GM18499 (cell line): ENCODE data around the gene CX3CL1.
"Not testable (repeated sequence)": the region's sequence is repeated elsewhere in the genome, so short reads cannot be mapped to it uniquely, and the experiment has no call there.

Experiments
- ATAC-seq: cut with Tn5 transposase; IDR thresholded peaks from one replicate; pipeline ENCODE4 v1.9.1; 2021; ENCODE audit warnings: moderate number of reproducible peaks; ENCODE audit not compliant: insufficient read depth, unreplicated experiment

CX3CL1 gene

DNA sequence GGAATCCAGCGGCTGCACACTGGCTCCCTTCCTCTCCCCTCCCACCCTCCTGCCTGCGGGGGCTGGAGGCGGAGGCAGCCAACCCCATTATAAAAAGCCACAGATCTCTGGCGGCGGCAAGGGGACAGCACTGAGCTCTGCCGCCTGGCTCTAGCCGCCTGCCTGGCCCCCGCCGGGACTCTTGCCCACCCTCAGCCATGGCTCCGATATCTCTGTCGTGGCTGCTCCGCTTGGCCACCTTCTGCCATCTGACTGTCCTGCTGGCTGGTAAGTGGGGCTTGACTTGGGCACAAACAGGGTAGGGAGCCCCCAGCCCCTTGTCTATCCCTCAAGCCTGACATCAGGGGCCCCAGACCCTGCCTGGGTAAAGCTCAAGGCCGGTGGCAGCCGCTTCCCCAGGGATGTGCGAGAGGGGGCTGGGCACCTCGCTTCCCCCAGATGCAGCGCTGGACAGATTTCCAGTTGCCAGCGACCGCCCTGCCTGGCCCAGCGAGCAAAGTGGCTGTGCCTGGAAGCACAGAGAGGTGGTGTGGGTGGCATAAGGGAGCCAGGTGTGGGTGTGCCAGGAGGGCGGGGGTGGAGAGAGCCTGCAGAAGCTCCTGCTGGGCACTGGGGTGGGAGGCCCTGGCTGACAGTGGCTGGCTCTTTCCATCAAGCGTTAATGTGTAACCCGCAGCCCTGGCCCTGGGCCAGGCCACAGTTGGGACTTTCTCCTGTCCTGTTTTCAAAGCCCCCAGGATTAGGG, at the start of gene CX3CL1:
TSS of gene CX3CL1 (plus strand) at position 119 of the 745 bp plus-strand sequence. CDS start at position 198, 79 bp downstream.
- ATAC-seq = no peak

DNA sequence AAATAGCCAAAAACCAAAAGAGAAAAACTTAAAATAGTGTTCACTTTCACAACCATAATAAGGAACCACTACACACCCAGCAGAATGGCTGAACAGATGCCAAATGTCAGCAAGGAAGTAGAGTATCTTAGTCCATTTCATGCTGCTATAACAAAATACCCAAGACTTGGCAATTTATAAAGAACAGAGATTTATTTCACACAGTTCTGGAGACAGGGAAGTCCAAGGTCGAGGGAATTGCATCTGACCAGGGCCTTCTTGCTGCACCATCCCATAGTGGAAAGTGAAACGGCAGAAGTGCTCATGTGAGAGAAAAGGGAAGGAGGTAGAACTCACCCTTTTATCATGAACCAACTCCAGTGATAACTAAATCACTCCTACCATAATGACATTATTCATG, 47.5 kb upstream of the CX3CL1 start:
- ATAC-seq = no peak

DNA sequence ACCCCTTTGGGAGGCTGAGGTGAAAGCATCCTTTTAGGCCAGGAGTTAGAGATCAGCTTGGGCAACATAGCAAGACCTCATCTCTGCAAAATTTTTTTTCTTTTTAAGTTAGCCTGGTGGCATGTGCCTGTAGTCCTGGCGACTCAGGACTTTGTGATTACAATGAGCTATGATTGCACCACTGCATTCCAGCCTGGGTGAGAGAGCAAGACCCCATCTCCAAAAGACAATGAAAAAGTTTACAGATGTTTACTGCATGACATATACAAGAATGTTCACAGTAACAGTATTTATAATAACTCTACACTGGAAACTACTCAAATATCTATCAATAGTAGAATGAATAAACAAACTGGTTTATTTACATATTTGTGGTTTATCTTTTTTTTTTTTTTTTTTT, 46.8 kb upstream of the CX3CL1 start:
- no peak for ATAC-seq

DNA sequence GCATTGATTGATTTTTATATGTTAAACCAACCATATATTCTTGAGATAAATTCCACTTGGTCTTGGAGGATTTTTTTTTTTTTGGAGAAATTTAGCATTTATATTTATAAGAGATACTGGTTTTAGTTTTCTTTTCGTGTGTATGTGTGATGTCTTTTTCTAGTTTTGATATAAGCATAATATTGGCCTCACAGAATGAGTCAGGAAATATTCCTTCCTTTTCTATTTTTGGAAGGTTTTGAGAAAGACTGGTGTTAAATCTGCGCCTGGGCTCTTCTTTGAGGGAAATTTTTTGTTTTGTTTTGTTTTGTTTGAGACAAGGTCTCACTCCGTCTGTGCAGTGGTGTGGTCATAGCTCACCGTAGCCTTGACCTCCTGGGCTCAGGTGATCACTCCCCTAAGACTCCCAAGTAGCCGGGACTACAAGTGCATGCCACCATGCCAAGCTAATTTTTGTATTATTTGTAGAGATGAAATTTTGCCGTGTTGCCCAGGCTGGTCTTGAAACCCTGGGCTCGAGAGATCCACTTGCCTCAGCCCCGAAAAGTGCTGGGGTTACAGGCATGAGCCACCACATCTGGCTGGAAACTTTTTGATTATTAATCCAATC, 42.5 kb upstream of the CX3CL1 start:
- ATAC-seq = no peak

DNA sequence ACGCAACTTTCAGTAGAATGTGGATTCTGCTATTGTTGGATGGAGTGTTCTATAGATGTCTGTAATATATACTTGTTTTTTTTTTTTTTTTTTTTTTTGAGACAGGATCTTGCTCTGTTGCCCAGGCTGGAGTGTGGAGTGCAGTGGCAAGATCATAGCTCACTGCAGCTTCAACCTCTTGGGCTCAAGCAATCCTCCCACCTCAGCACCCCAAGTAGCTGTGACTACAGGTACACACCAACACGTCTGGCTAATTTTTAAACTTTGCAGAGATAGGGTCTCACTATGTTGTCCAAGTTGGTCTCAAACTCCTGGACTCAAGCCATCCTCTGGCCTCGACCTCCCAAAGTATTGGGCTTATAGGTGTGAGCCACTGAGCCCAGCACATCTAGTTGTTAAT, 40.9 kb upstream of the CX3CL1 start:
- no peak for ATAC-seq

DNA sequence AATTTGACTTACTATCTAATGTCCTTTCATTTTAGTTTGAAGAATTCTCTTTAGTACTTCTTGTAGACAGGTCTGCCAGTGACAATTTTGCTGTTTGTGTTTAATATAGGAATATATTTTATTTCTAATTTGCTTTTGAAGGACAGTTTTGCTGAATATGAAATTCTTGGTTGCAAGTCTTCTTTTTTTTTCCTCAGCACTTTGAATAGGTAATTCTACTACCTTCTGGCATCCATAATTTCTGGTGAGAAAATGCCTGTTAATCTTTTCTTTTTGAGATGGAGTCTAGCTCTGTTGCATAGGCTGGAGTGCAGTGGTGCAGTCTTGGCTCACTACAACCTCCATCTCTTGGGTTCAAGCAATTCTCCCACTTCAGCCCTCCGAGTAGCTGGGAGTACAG, 38.9 kb upstream of the CX3CL1 start:
- ATAC-seq = no peak

DNA sequence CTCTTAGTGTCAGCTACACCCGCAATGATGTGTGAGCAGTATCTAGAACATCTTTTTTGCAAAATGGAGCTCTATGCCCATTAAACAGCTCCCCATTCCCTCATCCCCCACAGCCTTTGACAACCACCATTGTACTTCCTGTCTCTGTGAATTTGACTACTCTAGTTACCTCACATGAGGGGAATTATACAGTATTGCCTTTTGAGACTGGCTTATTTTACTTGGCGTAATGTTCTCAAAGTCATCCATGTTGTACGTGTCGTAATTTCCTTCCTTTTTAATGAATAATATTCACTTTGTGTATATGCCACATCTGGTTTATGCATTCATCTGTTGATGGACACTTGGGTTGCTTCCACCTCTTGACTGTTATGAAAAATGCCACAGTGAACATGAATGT, 36.9 kb upstream of the CX3CL1 start:
- no peak for ATAC-seq

DNA sequence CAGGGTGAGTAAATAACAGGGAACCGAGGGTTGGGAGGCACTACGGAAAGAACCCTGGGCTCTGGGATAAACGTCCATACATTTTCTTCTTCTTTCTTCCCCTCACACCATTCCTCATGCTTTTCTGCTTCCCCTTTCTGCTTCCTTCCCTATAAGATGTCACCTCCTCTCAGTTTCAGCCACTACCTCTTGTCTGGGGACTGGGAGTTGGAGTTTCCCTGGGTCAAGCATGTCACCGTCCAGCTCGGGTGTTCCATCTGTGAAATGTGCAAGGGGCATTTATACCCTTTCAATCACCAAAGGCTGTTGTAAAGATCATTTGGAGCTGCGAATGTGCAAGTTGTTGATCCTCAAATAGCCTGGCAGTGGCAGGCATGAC, 31.2 kb upstream of the CX3CL1 start:
- ATAC-seq = no peak

DNA sequence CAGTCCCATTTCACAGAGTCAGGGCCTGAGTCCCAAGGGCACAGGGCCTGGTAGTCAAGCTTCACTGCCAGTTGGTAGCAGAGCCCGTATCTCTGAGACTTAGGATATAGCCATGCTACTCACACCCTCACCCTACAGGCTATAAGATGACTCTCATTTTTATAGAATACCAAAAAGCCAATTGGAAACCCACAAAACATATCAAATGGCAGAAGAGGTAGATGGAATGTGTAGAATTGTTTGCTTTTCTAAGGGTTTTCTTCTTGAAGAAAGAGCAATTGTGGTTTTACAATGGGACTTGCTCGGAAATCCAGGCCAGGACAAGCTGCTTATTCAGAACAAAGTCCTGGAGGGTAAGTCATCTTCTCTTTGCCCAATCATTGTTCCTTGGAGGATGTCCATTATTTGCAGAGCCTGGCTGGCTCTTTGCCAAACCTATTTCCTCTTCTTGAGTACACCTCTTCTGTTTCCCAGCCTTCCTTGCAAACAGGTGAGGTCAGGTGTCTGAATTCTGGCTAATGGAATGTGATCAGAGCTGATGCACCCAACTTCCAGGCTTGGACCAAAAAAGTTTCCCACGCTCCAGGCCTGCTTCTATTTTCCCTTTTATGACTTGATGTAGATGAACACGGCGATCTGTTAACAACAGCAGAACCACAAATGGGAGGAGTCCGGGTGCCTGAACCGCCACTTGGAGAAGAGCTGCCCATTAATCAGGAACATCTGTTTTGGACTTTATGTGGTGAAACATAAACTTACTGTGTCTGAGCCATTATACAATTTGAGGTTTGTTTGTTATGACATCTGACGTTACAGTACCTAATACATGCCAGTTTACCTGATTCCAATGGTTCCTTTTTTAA, 30.6 kb upstream of the CX3CL1 start:
- ATAC-seq = no peak

DNA sequence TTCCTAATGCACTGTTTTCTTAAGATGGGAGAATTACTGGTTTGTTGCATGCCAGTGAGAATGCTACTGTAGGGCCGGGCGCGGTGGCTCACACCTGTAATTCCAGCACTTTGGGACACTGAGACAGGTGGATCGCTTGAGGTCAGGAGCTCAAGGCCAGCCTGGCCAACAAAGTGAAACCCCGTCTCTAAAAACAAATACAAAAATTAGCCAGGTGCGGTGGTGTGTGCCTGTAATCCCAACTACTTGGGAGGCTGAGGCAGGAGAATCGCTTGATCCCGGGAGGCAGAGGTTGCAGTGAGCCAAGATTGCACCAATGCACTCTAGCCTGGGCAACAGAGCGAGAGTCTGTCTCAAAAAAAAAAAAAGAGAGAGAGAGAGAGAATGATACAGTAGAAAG, 29.7 kb upstream of the CX3CL1 start:
- ATAC-seq = not testable (repeated sequence)

DNA sequence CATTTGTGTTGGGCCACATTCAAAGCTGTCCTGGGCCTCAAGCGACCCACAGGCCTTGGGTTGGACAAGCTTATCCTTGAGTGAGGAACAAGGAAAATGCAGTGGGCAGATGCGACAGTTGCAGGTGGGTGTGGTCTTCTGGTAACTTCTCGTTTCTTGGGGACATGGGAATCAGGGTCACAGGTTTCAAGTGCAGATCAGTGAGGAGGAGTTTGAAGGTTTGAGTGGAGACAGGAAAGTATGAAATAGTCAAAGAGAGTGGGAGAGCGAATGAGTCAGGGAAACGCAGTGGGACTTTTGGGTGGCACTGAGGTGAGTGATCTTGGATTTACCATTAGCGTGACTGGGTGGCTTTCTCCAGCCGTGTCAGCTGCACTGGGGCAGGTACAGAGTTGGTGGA, 29.1 kb upstream of the CX3CL1 start:
- ATAC-seq = no peak

DNA sequence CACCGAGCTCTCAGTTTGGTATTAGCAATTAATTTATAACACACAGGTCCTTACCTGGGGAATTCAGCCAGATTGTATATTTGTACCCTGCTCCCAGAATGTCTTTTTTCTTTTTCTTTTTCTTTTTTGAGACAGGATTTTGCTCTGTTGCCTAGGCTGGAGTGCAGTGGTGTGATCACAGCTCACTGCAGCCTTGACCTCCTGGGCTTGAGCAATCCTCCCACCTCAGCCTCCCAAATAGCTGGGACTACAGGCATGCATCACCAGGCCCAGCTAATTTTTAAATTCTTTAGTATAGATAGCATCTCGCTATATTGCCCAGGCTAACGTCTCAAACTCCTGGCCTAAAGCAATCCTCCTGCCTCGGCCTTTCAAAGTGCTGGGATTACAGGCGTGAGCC, 28.2 kb upstream of the CX3CL1 start:
- ATAC-seq = not testable (repeated sequence)

DNA sequence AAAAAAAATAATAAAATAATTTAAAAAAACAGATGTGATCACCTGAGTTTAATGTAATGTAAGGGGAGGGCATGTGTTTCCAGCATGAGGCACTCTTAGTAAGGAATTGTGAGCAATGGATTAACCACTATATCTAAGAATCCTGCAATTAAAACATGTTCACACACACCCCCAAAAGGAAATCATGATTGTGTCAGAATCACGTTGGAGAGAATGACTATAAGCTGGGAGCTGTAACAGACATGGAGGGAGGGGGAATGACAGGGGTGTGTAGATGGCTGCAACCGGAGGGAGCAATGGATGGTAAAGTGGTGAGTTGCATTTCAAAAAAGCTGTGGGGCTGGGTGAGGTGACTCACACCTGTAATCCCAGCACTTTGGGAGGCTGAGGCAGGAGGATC, 27.3 kb upstream of the CX3CL1 start:
- no peak for ATAC-seq

DNA sequence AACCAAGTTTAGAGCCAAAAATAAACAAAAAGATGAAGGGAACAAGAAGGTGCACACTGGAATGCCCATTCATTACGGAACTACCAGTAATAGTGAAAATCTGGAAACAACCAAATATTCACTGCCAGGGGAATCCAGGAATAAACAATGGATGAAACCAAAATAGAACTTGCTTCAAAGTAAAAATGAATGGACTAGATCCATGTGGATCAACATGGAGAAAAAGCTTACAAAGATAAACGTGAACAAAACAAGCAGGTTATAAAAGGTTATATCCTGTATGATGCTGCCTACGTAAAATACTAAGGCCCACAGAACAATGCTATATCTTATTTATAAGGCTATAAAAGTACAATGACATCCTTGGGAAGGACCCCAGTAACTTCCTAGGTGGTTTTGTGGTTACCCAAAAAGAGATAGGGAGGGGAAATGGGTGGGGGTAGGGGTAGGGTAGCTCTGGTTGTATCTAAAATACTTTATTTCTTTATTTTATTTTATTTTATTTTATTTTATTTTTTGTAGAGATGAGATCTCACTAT, 26.6 kb upstream of the CX3CL1 start:
- no peak for ATAC-seq

DNA sequence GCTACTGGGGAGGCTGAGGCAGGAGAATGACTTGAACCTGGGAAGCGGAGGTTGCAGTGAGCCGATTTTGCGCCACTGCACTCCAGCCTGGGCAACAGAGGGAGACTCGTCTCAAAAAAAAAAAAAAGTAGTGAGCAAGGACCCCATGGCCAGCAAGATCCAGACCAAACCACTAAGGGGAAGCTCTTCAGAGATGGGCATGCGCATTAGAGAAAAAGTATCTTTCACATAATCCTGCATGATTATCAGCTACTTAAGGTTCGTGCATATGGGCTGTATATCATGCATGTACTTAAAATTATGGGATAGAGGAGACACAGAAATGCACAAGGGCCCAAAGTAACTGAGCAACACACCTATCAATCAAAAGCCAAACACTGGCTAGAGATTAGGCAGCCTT, 24.4 kb upstream of the CX3CL1 start:
- ATAC-seq = no peak

DNA sequence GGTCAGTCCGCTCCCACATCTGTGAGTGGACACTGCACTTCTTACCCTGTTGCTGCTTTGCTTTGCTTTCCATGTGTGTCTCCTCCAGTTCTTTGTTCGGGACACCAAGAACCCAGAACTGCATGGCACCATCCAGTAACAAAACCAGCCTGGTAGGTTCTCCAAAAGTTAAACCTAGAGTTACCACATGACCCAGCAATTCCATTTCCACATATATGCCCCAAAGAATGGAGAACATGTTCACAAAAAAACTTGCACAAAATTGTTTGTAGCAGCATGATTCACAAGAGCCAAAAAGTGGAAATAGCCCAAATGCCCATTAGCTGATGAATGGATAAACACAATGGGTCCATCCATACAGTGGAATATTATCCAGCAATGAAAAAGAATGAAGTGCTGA, 24.0 kb upstream of the CX3CL1 start:
- no peak for ATAC-seq

DNA sequence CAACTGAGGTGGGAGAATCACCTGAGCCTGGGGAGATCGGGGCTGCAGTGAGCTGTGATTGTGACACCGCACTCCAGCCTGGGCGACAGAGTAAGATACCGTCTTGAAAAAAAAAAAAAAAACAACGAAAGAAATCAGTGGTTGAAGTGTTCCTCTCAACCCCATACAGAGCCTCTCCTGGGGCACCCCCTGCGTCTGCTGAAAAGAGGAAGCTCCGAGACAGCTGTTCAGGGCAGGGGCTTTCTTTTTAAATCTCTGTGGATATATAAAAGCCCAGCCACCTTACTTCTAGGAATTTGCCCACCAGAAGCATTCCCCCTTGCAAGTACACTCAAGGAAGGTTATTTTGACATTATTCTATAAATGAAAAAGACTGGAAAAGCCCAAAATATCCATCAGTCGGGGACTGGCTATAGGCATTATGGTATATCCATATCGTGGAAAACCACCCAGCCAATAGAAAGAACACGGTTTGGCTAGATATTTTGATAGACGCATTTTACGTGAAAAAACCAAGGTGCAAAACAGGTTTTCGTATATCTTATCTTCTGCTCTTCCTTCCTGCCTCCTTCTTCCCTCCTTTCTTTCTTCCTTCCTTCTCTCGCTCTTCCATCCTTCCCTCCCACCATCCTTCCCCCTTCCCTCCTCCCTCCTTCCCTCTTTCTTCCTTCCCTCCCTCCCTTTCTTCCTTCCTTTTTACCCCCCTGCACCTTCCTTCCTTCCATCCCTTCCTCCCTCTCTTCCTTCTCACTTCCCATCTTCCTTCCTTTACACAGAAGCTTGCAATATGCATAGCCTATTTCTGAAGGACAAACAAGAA, 22.9 kb upstream of the CX3CL1 start:
- ATAC-seq = peak; percentile 85

DNA sequence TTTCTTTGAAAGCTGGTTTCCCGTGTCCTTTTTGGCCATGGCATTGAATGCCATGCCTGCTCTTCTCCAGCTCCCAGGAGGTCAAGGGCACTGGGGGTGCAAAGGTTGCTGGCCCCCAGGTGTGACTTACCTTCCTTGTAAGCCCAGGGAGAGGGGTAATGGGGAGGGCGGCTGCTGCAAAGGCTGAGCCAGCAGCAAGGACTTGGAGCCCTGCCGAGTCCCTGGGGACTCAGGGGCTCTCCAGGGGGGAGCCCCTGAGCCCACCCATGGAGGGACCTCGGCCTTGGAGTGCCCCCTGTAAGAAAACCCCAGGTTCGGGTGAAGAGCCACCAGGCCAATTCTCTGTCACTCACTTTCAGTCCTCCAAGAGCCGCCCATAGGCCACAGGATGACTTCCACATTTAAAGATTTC, 19.6 kb upstream of the CX3CL1 start:
- no peak for ATAC-seq

DNA sequence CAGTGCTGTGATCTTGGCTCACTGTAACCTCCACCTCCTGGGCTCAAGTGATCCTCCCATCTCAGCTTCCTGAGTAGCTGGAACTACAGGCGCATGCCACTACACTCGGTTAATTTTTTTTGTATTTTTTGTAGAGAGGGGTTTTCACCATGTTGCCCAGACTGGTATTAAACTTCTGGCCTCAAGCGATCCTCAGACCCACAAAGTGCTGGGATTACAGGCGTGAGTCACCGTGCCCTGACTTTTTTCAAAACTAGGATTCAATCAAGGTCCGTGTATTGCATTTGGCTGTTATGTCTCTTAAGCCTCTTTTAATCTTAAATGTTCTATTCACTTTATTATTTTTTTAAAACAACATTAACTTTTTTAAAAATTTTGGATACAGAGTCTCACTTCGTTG, 18.0 kb upstream of the CX3CL1 start:
- no peak for ATAC-seq

DNA sequence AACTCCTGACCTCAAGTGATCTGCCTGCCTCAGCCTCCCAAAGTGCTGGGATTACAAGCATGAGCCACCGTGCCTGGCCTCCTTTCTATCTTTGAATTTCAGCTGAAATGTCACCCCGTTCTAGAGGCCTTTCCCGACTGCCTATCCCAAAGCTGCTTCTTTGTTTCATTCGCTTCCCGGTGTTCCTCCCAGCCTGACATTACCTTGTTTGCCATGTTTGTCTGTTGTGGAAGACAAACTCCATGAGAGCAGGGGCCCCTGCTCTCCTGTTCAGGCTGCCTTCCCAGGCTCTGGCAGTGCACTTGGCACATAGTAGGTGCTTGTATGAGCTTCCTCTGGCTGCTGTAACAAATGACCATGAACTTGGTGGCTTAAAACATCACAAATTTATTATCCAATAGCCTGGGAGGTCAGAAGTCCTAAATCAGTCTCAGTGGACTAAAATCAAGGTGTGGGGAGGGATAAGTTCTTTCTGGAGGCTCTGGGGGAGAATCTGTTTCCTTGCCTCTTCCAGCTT, 16.3 kb upstream of the CX3CL1 start:
- ATAC-seq = no peak
